ENCODE data around the gene SIRT4.
"Not testable (repeated sequence)": the region's sequence is repeated elsewhere in the genome, so short reads cannot be mapped to it uniquely, and the experiment has no call there.

DNA sequence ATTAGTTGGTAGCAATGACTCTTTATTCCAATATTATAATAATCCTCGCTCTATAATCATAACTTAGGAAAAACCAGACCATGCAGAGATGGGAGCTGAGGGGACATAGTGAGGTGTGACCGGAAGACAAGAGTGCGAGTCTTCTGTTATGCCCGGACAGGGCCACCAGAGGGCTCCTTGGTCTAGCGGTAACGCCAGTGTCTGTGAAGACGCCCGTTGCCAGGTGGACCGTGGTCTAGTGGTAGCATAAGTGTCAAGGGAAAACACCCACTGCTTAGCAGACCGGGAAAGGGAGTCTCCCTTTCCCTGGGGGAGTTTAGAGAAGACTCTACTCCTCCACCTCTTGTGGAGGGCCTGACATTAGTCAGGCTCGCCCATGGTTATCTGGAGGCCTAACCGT, 33.3 kb downstream of the SIRT4 start:
- TF ChIP-seq POLR2A (IDR thresholded peaks at IDR 0.05; ENCODE audit: extremely low read depth, insufficient read length); MYC (IDR thresholded peaks at IDR 0.05; ENCODE audit: low read depth, low read length): not testable (repeated sequence)
- TF ChIP-seq, protein P1, sequence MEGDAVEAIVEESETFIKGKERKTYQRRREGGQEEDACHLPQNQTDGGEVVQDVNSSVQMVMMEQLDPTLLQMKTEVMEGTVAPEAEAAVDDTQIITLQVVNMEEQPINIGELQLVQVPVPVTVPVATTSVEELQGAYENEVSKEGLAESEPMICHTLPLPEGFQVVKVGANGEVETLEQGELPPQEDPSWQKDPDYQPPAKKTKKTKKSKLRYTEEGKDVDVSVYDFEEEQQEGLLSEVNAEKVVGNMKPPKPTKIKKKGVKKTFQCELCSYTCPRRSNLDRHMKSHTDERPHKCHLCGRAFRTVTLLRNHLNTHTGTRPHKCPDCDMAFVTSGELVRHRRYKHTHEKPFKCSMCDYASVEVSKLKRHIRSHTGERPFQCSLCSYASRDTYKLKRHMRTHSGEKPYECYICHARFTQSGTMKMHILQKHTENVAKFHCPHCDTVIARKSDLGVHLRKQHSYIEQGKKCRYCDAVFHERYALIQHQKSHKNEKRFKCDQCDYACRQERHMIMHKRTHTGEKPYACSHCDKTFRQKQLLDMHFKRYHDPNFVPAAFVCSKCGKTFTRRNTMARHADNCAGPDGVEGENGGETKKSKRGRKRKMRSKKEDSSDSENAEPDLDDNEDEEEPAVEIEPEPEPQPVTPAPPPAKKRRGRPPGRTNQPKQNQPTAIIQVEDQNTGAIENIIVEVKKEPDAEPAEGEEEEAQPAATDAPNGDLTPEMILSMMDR (IDR thresholded peaks at IDR 0.05; ENCODE audit: low read depth, low read length) = peak; percentile 58
- TF ChIP-seq, protein P2, sequence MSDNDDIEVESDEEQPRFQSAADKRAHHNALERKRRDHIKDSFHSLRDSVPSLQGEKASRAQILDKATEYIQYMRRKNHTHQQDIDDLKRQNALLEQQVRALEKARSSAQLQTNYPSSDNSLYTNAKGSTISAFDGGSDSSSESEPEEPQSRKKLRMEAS (IDR thresholded peaks at IDR 0.05; ENCODE audit: low read depth, low read length) = not testable (repeated sequence)
